Hepatocyte (in vitro differentiated cells): ENCODE data around the gene SNX17. TPM values are rescaled to one million over a fixed set of nuclear protein-coding genes. Genes with fewer than 3 reads are reported as not detected.

Experiments
- DNase-seq: peaks from one replicate; pipeline ENCODE4 v3.0.0-alpha.2; 2016; ENCODE audit warnings: low spot score
- H2AFZ ChIP-seq: fragments of 200-600 bp; sonication (generic); 2 replicates; pipeline ENCODE4 v1.6.0; 2016; ENCODE audit warnings: antibody characterized with exemption, mild to moderate bottlenecking
- H3K27ac ChIP-seq: fragments of 200-600 bp; sonication (generic); 2 replicates; pipeline ENCODE4 v1.5.1; 2016; ENCODE audit warnings: mild to moderate bottlenecking
- H3K27me3 ChIP-seq: fragments of 200-600 bp; sonication (generic); 2 replicates; pipeline ENCODE4 v1.6.1; 2016
- H3K36me3 ChIP-seq: fragments of 200-600 bp; sonication (generic); replicated peaks from 2 replicates; pipeline ENCODE4 v1.5.1; 2016; ENCODE audit warnings: low read depth; ENCODE audit not compliant: insufficient read depth
- H3K4me1 ChIP-seq: fragments of 200-600 bp; sonication (generic); 2 replicates; pipeline ENCODE4 v1.5.1; 2016; ENCODE audit warnings: mild to moderate bottlenecking, moderate library complexity; ENCODE audit not compliant: insufficient read depth
- H3K4me2 ChIP-seq: fragments of 200-600 bp; sonication (generic); 2 replicates; pipeline ENCODE4 v1.6.0; 2016
- H3K4me3 ChIP-seq: fragments of 200-600 bp; sonication (generic); 2 replicates; pipeline ENCODE4 v1.5.1; 2016; ENCODE audit warnings: mild to moderate bottlenecking
- H3K79me2 ChIP-seq: fragments of 200-600 bp; sonication (generic); 2 replicates; pipeline ENCODE4 v1.6.0; 2017; ENCODE audit warnings: mild to moderate bottlenecking
- H3K9me2 ChIP-seq: fragments of 200-600 bp; sonication (generic); replicated peaks from 2 replicates; pipeline ENCODE4 v1.6.0; 2017; ENCODE audit warnings: mild to moderate bottlenecking; ENCODE audit not compliant: insufficient read depth
- H3K9me3 ChIP-seq: fragments of 200-600 bp; sonication (generic); 2 replicates; pipeline ENCODE4 v1.5.1; 2016; ENCODE audit warnings: low read depth, mild to moderate bottlenecking
- H4K20me1 ChIP-seq: fragments of 200-600 bp; sonication (generic); 2 replicates; pipeline ENCODE4 v1.6.0; 2016; ENCODE audit warnings: mild to moderate bottlenecking; ENCODE audit not compliant: insufficient read depth, poor library complexity, severe bottlenecking
- CTCF ChIP-seq: fragments of 200-600 bp; sonication (generic); IDR thresholded peaks from 2 replicates; pipeline ENCODE4 v1.5.1; 2016; ENCODE audit warnings: antibody characterized with exemption, mild to moderate bottlenecking; ENCODE audit not compliant: poor library complexity
- EZH2 ChIP-seq: fragments of 200-600 bp; sonication (generic); IDR thresholded peaks from 2 replicates; pipeline ENCODE4 v1.6.1; 2016; ENCODE audit warnings: antibody characterized with exemption, mild to moderate bottlenecking, borderline replicate concordance
- EZH2phosphoT487 ChIP-seq: fragments of 200-600 bp; sonication (generic); IDR thresholded peaks from one replicate; pipeline ENCODE4 v1.6.1; 2018; ENCODE audit warnings: antibody characterized with exemption, mild to moderate bottlenecking, low read depth, moderate library complexity; ENCODE audit not compliant: unreplicated experiment, severe bottlenecking
- WGBS: methylation state at CpG from one replicate; pipeline ENCODE4 v1.1.6; 2016; ENCODE audit warnings: low lambda C conversion rate; ENCODE audit errors: missing lambda C conversion rate; 5-methylcytosine and 5-hydroxymethylcytosine counted together
- polyA plus RNA-seq: library from polyadenylated mRNA; unstranded; fragments of >200 nt; fragmentation: Nextera tagmentation; extraction: Ambion mirVana; gene quantifications from 2 replicates; pipeline ENCODE4 v1.2.1, GENCODE V29; 2016
- total RNA-seq: library from RNA; depleted of rRNA; stranded (reverse); fragments of >200 nt; gene quantifications from 2 replicates; pipeline ENCODE4 v1.2.3, GENCODE V29; 2014

The SNX17 gene
- total and polyA plus RNA-seq, 2 experiments from 2014 or later = 81.8 to 109 TPM

- no peak for TF ChIP-seq EZH2
- TF ChIP-seq EZH2phosphoT487 = no peak
- no peak for TF ChIP-seq CTCF
- Histone ChIP-seq H3K27me3 (no peaks in the 10 kb centered on the region), H3K36me3 (peaks cover 5% of the 10 kb centered on the region), H2AFZ (no peak overlapping the region), H3K4me1 (peaks cover 28% of the 10 kb centered on the region), H4K20me1 (peaks cover 2% of the 10 kb centered on the region), H3K9me3 (no peaks in the 10 kb centered on the region), H3K27ac (no peak overlapping the region), H3K4me3 (no peak overlapping the region), H3K79me2 (peaks cover 61% of the 10 kb centered on the region), H3K9me2 (no peaks in the 10 kb centered on the region), H3K4me2 (no peak overlapping the region)
- 85% methylated on average over 10 of the region's 10 CpGs for WGBS
- DNase-seq = no peak
Measured at GRCh38 chr2:27376866-27377617, 6.6 kb downstream of the SNX17 start.

GRCh38 chr2:27377618-27378095, 7.2 kb downstream of the SNX17 start:
- TF ChIP-seq EZH2phosphoT487 (no peak), CTCF (no peak), EZH2 (no peak)
- Histone ChIP-seq H3K4me2 (no peak overlapping the region), H3K27ac (no peak overlapping the region), H4K20me1 (no peaks in the 10 kb centered on the region), H3K27me3 (no peaks in the 10 kb centered on the region), H3K4me3 (no peak overlapping the region), H3K36me3 (peaks cover 5% of the 10 kb centered on the region), H3K9me2 (no peaks in the 10 kb centered on the region), H3K79me2 (peaks cover 54% of the 10 kb centered on the region), H2AFZ (no peak overlapping the region), H3K9me3 (no peaks in the 10 kb centered on the region), H3K4me1 (peaks cover 22% of the 10 kb centered on the region)
- 97% methylated on average over 18 of the region's 18 CpGs for whole genome bisulfite sequencing
- no peak for DNase-seq

GRCh38 chr2:27378096-27378808, 7.8 kb downstream of the SNX17 start:
- Histone ChIP-seq H3K36me3 (peaks cover 5% of the 10 kb centered on the region), H4K20me1 (no peaks in the 10 kb centered on the region), H3K27me3 (no peaks in the 10 kb centered on the region), H3K9me3 (no peaks in the 10 kb centered on the region), H3K4me2 (peak overlapping the region; percentile 97), H3K79me2 (peaks cover 48% of the 10 kb centered on the region), H3K9me2 (no peaks in the 10 kb centered on the region), H3K27ac (peak overlapping the region; percentile 100), H3K4me3 (no peak overlapping the region), H2AFZ (no peak overlapping the region), H3K4me1 (peaks cover 20% of the 10 kb centered on the region)
- no peak for DNase-seq
- TF ChIP-seq EZH2 (no peak), CTCF (peak; percentile 23), EZH2phosphoT487 (no peak)
- WGBS = 95% methylated on average over 29 of the region's 29 CpGs
